Adrenal gland (tissue), 12 donors: ENCODE measurements around the gene KCND1. TPM values are rescaled to one million over a fixed set of nuclear protein-coding genes. Genes with fewer than 3 reads are reported as not detected.

ENCODE experiments used
- DNase-seq, 7 donors: peaks; one replicate each; pipeline ENCODE4 v3.0.0-alpha.2; 2019 to 2020
- H3K27ac ChIP-seq, 5 donors: fragments of 200-600 bp; sonication (generic) in 4 of 5; 1 replicate in 3 of 5; 2 replicates in 2 of 5; pipeline versions ENCODE4 v1.5.1 to v1.8.0; 2016 to 2020; ENCODE audit warnings: mild to moderate bottlenecking in 1 of 5
- H3K27me3 ChIP-seq: fragments of 200-600 bp; 2 replicates; pipeline ENCODE4 v1.8.0; 2021
- H3K36me3 ChIP-seq, 2 donors: fragments of 200-600 bp; replicated peaks in 1 of 2; 1 replicate in 1 of 2; 2 replicates in 1 of 2; pipeline versions ENCODE4 v1.5.1 to v1.8.0; 2018 to 2022
- H3K4me1 ChIP-seq, 2 donors: fragments of 200-600 bp; replicated peaks in 1 of 2; 1 replicate in 1 of 2; 2 replicates in 1 of 2; pipeline versions ENCODE4 v1.5.1 to v1.8.0; 2018 to 2021
- H3K4me3 ChIP-seq, 4 donors: fragments of 200-600 bp; sonication (generic) in 3 of 4; one replicate each; pipeline ENCODE4 v1.5.1; 2016 to 2018
- H3K9me3 ChIP-seq, 3 donors: fragments of 200-600 bp; sonication (generic) in 1 of 3; replicated peaks in 1 of 3; 1 replicate in 2 of 3; 2 replicates in 1 of 3; pipeline versions ENCODE4 v1.5.1 to v1.8.0; 2016 to 2021
- POLR2A ChIP-seq, 2 donors: fragments of 450-650 bp; IDR thresholded peaks; one replicate each; pipeline ENCODE4 v1.6.1; 2017; ENCODE audit warnings: antibody characterized with exemption in 2 of 2, mild to moderate bottlenecking in 2 of 2, moderate library complexity in 1 of 2
- WGBS, 4 donors: extraction: QIAGEN DNeasy Blood & Tissue Kit in 2 of 4; methylation state at CpG; one replicate each; pipeline versions ENCODE4 v1.1.5 to v1.1.7; 2013 to 2017; 5-methylcytosine and 5-hydroxymethylcytosine counted together
- intact Hi-C, 2 donors: fragments of 100-400 bp; cut with DNase I; formaldehyde crosslinking; loops; one replicate each; pipeline versions ENCODE4 v1.14.1 to v1.15.0; 2022 to 2023
- polyA plus RNA-seq, 3 donors: library from polyadenylated mRNA; stranded (reverse); fragments of 200-250 nt in 2 of 3; fragments of 350-450 nt in 1 of 3; fragmentation: Illumina TruSeq in 1 of 3; extraction: RNeasy Lipid Tissue Mini Kit (QIAGEN cat#74804) in 1 of 3; gene quantifications; one replicate each; pipeline ENCODE4 v1.2.3, GENCODE V29; 2013 to 2014
- total RNA-seq, 9 donors: library from RNA; depleted of rRNA in 4 of 9; stranded (reverse); fragments of >200 nt in 4 of 9; fragments of 120-200 nt in 1 of 9; fragmentation: NEBNext Ultra II Directional in 1 of 9; extraction: Animal tissue kit (Norgen Biotek cat#: 25700) in 1 of 9; gene quantifications; one replicate each; pipeline versions ENCODE4 v1.1.0 to v1.2.4, GENCODE V29; 2013 to 2023
- TF ChIP-seq, protein P1 (sequence below), 6 experiments: fragments of 450-650 bp in 4 of 6; fragments of 200-600 bp in 2 of 6; sonication (generic) in 1 of 6; IDR thresholded peaks; 1 replicate in 5 of 6; 2 replicates in 1 of 6; pipeline versions ENCODE4 v1.5.1 to v1.8.0; 2016 to 2021; ENCODE audit warnings: antibody characterized with exemption in 6 of 6, mild to moderate bottlenecking in 2 of 6, moderate library complexity in 1 of 6
- donor health status: healthy with polysubstance abuse.
- donor health status: Bipolar disorder and iron deficiency.
- donor health status: DM: yes; HTN: yes; CAD: no.
- donor health status: DM: no; HTN: no; CAD: no.
- donor health status: DM: no; HTN: no; CAD: no.
- donor health status: DM: yes; HTN: yes; CAD: no.

The KCND1 gene
- total and polyA plus RNA-seq, 12 donors: 0.22 to 2.4 (median 0.95) TPM

DNA sequence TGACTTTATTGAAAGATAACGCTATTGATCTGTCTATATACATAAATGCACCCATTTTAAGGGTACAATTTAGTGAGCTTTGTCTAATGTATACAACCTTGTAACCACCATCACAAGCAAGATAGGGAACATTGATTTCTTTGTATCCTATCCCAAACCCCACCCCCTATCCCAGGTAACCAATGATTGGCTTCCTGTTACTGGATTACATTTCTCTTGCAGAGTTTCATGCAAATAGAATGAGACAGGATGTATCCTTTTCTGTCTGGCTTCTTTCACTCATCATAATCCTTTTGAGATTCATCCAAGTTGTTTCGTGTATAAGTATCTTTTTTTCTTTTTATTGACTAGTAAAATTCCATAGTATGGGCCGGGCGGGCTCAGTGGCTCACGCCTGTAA is 32.1 kb upstream of the KCND1 start:
- no peaks in the 10 kb centered on the region for H3K4me1 ChIP-seq
- WGBS, 4 donors: 79 to 85% (median 85%) methylated on average over 5 of the region's 5 CpGs
- no peak overlapping the region for H3K27ac ChIP-seq
- intact Hi-C loops: no loop called here
- TF ChIP-seq POLR2A (IDR thresholded peaks at IDR 0.05): no peak
- TF ChIP-seq, protein P1, sequence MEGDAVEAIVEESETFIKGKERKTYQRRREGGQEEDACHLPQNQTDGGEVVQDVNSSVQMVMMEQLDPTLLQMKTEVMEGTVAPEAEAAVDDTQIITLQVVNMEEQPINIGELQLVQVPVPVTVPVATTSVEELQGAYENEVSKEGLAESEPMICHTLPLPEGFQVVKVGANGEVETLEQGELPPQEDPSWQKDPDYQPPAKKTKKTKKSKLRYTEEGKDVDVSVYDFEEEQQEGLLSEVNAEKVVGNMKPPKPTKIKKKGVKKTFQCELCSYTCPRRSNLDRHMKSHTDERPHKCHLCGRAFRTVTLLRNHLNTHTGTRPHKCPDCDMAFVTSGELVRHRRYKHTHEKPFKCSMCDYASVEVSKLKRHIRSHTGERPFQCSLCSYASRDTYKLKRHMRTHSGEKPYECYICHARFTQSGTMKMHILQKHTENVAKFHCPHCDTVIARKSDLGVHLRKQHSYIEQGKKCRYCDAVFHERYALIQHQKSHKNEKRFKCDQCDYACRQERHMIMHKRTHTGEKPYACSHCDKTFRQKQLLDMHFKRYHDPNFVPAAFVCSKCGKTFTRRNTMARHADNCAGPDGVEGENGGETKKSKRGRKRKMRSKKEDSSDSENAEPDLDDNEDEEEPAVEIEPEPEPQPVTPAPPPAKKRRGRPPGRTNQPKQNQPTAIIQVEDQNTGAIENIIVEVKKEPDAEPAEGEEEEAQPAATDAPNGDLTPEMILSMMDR (IDR thresholded peaks at IDR 0.05): no peak
- H3K36me3 ChIP-seq: peaks cover 0 to 4% of the 10 kb centered on the region in 2 donors
- no peaks in the 10 kb centered on the region for H3K9me3 ChIP-seq
- H3K4me3 ChIP-seq: no peak overlapping the region
- no peaks in the 10 kb centered on the region for H3K27me3 ChIP-seq
- DNase-seq: no peak

DNA sequence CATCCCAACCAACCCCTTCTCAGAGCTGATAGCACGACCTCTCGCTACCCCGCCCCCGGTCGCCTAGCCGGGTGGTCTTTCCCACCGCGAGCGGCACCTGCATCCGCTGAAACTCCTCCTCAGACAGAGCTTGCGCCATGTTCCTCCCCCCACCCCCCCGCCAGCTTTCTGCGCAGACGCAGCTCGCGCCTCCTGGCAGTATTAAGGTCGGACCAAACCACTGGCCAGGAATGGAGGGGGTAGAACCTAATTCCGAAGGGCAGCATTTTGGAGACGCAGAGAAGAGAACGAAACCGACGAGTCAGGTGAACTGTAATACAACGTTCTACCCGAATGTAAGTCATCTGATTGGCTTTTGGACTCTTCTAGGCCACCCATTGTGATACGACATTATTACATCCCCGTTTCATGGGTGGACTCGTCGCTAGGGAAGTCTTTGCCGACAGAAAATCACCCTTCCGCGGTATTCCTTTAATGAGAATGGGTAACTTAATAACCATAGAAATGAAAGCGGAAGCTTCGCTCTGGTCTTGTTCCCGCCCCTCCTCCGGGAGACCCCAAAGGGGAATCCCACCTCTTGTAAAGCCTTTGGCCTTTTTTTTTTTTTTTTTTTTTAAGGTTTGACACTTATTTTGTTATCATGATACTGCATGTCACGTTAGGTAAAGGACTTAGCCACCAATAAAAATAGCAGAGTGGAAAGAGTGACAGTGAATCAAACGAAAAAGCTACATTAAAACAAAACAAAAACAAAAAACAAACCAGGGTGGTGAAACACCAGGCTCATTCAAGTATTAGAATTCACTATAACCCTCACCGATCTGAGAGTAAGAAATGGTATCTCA is 30.7 kb upstream of the KCND1 start, which contains the start of gene GRIPAP1:
TSS of gene GRIPAP1 (minus strand) at position 174 of the 845 bp plus-strand sequence. CDS start at position 139, 35 bp downstream.
- 1 to 33% (median 15%) methylated on average over 27 to 38 of the region's 38 CpGs for WGBS, 4 donors
- H3K27me3 ChIP-seq: no peaks in the 10 kb centered on the region
- TF ChIP-seq POLR2A (IDR thresholded peaks at IDR 0.05): peak; percentile 41 to 71
- TF ChIP-seq, protein P1 (IDR thresholded peaks at IDR 0.05): no peak
- intact Hi-C loops: no loop called here
- peaks cover 0 to 12% of the 10 kb centered on the region in 2 donors for H3K36me3 ChIP-seq
- peak within 1 kb of the TSS in 3 of 4 donors; percentile 49 to 69 (median 63) for H3K4me3 ChIP-seq
- H3K27ac ChIP-seq: peak within 1 kb of the TSS; percentile 55 to 95 (median 82)
- no peaks in the 10 kb centered on the region for H3K9me3 ChIP-seq
- DNase-seq: peak; percentile 69 to 82 (median 75)
- H3K4me1 ChIP-seq: no peaks in the 10 kb centered on the region

- DNase-seq: peak in 6 of 7 donors; percentile 21 to 58 (median 36)
- Histone ChIP-seq H3K36me3 (peaks cover 0 to 12% of the 10 kb centered on the region in 2 donors), H3K9me3 (no peaks in the 10 kb centered on the region), H3K27me3 (no peaks in the 10 kb centered on the region), H3K27ac (peak overlapping the region; percentile 55 to 95 (median 82)), H3K4me3 (peak overlapping the region in 3 of 4 donors; percentile 49 to 69 (median 63)), H3K4me1 (no peaks in the 10 kb centered on the region)
- intact Hi-C loops: no loop called here
- TF ChIP-seq POLR2A (IDR thresholded peaks at IDR 0.05): no peak
- TF ChIP-seq, protein P1 (IDR thresholded peaks at IDR 0.05): no peak
- WGBS, 4 donors: 2 to 54% (median 25%) methylated on average over 4 to 17 of the region's 17 CpGs
Observed at GRCh38 chrX:49001521-49002090, 30.0 kb upstream of the KCND1 start.

GRCh38 chrX:49000636-49001035 is 29.0 kb upstream of the KCND1 start:
- H3K27ac ChIP-seq: no peak overlapping the region
- intact Hi-C loops: no loop called here
- H3K4me1 ChIP-seq: no peaks in the 10 kb centered on the region
- peaks cover 0 to 12% of the 10 kb centered on the region in 2 donors for H3K36me3 ChIP-seq
- DNase-seq: peak in 1 of 7 donors; percentile 7
- H3K4me3 ChIP-seq: no peak overlapping the region
- WGBS, 4 donors: 69 to 90% (median 77%) methylated on average over 4 of the region's 4 CpGs
- H3K9me3 ChIP-seq: no peaks in the 10 kb centered on the region
- H3K27me3 ChIP-seq: no peaks in the 10 kb centered on the region
- TF ChIP-seq, protein P1 (IDR thresholded peaks at IDR 0.05): no peak
- no peak for TF ChIP-seq POLR2A (IDR thresholded peaks at IDR 0.05)
